Endothelial cell (in vitro differentiated cells): ENCODE data around the gene MIPEP. TPM values are rescaled to one million over a fixed set of nuclear protein-coding genes. Genes with fewer than 3 reads are reported as not detected.
A peak's percentile ranks its signal among the peaks of the same experiment; 100 is the strongest.
"Not testable (repeated sequence)": the region's sequence is repeated elsewhere in the genome, so short reads cannot be mapped to it uniquely, and the experiment has no call there.

ENCODE experiments used
- DNase-seq: peaks from one replicate; pipeline ENCODE4 v3.0.0; 2021; ENCODE audit warnings: low spot score
- H3K27ac Mint-ChIP-seq: one replicate; pipeline ENCODE4 v1.8.0; 2021; ENCODE audit warnings: mixed read lengths, inconsistent platforms; ENCODE audit not compliant: unreplicated experiment
- H3K27me3 Mint-ChIP-seq: one replicate; pipeline ENCODE4 v1.8.0; 2021; ENCODE audit warnings: mild to moderate bottlenecking, moderate library complexity, mixed read lengths, inconsistent platforms; ENCODE audit not compliant: unreplicated experiment
- H3K36me3 Mint-ChIP-seq: one replicate; pipeline ENCODE4 v1.8.0; 2021; ENCODE audit warnings: mild to moderate bottlenecking, low read depth, mixed read lengths, inconsistent platforms; ENCODE audit not compliant: unreplicated experiment
- H3K4me1 Mint-ChIP-seq: one replicate; pipeline ENCODE4 v1.8.0; 2021; ENCODE audit warnings: mild to moderate bottlenecking, mixed read lengths, inconsistent platforms; ENCODE audit not compliant: unreplicated experiment
- H3K4me3 Mint-ChIP-seq: one replicate; pipeline ENCODE4 v1.8.0; 2021; ENCODE audit warnings: mild to moderate bottlenecking, mixed read lengths, inconsistent platforms; ENCODE audit not compliant: unreplicated experiment
- H3K9me3 Mint-ChIP-seq: one replicate; pipeline ENCODE4 v1.8.0; 2021; ENCODE audit warnings: mixed read lengths, inconsistent platforms; ENCODE audit not compliant: unreplicated experiment
- CTCF ChIP-seq: fragments of 200-600 bp; sonication (generic); IDR thresholded peaks from one replicate; pipeline ENCODE4 v1.5.0; 2021; ENCODE audit warnings: antibody characterized with exemption; ENCODE audit not compliant: unreplicated experiment
- total RNA-seq: library from RNA; stranded (reverse); fragmentation: NEBNext Ultra II Directional; extraction: Animal tissue kit (Norgen Biotek cat#: 25700); gene quantifications from one replicate; pipeline ENCODE4 v1.2.1, GENCODE V29; 2021; ENCODE audit not compliant: unreplicated experiment

Gene MIPEP
- total RNA-seq, 1 donor from 2014 or later, result 8.8 TPM

GRCh38 chr13:23902975-23903905 lies 14.0 kb upstream of the MIPEP start:
- H3K9me3 Mint-ChIP-seq, result no peaks in the 10 kb centered on the region
- H3K27ac Mint-ChIP-seq, result no peak overlapping the region
- DNase-seq, result peak; percentile 38
- TF ChIP-seq CTCF, result no peak
- no peak overlapping the region for H3K4me3 Mint-ChIP-seq
- peaks cover 12% of the 10 kb centered on the region for H3K4me1 Mint-ChIP-seq
- H3K36me3 Mint-ChIP-seq, result peaks cover 4% of the 10 kb centered on the region
- H3K27me3 Mint-ChIP-seq, result peaks cover 5% of the 10 kb centered on the region

GRCh38 chr13:23901365-23901764 lies 12.2 kb upstream of the MIPEP start:
- no peak for DNase-seq
- H3K27ac Mint-ChIP-seq, result no peak overlapping the region
- H3K9me3 Mint-ChIP-seq, result no peaks in the 10 kb centered on the region
- no peak overlapping the region for H3K4me3 Mint-ChIP-seq
- TF ChIP-seq CTCF, result no peak
- H3K36me3 Mint-ChIP-seq, result peaks cover 4% of the 10 kb centered on the region
- peaks cover 12% of the 10 kb centered on the region for H3K4me1 Mint-ChIP-seq
- peaks cover 5% of the 10 kb centered on the region for H3K27me3 Mint-ChIP-seq

DNA sequence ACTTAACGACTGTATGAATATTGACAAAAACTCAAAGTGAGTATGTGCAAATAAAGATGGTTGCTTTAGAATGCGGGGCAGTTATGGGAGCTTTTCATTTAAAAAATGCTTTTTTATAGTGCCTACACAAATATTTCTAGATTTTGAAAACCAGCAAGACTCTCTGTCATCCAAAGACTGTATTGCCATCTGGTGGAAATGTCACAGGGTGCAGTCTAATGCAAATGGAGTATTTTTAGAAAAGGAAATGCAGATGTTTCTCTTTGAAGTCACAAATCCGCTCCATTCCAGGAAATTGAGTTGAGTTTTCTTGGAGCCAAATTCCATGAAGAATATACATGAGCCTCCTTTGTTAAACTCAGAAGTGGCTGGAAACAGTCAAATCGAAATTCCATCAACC lies 10.4 kb upstream of the MIPEP start:
- H3K36me3 Mint-ChIP-seq, result peaks cover 2% of the 10 kb centered on the region
- DNase-seq, result peak; percentile 50

DNA sequence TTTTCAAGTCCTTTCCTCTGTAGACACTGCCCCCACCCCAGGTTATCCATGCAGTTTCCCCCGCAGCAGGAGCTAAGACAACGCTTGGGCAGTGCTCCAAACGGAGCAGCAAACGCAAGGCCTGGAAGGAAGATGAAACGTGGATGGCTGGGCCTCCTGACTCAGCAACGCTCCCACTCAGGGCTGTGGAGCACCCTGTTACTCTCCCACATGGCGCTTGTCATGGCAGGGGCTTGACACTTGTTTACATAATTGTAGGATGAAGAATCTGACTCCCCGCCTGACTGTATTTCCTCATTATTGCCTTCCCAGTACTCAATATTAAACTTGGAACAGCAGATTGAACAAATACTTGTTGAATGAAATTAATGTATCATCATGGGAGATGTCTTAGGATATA lies 8.9 kb upstream of the MIPEP start:
- no peak for DNase-seq
- H3K4me3 Mint-ChIP-seq, result no peak overlapping the region
- H3K9me3 Mint-ChIP-seq, result no peaks in the 10 kb centered on the region
- peaks cover 9% of the 10 kb centered on the region for H3K4me1 Mint-ChIP-seq
- no peak overlapping the region for H3K27ac Mint-ChIP-seq
- TF ChIP-seq CTCF, result no peak
- no peaks in the 10 kb centered on the region for H3K36me3 Mint-ChIP-seq
- peaks cover 3% of the 10 kb centered on the region for H3K27me3 Mint-ChIP-seq

More for the DNA sequence above, 10.4 kb upstream of the MIPEP start:
- TF ChIP-seq CTCF, result peak; percentile 52
- peak overlapping the region; percentile 13 for H3K27ac Mint-ChIP-seq
- H3K9me3 Mint-ChIP-seq, result no peaks in the 10 kb centered on the region
- peaks cover 11% of the 10 kb centered on the region for H3K4me1 Mint-ChIP-seq
- no peak overlapping the region for H3K4me3 Mint-ChIP-seq
- H3K27me3 Mint-ChIP-seq, result peaks cover 5% of the 10 kb centered on the region

DNA sequence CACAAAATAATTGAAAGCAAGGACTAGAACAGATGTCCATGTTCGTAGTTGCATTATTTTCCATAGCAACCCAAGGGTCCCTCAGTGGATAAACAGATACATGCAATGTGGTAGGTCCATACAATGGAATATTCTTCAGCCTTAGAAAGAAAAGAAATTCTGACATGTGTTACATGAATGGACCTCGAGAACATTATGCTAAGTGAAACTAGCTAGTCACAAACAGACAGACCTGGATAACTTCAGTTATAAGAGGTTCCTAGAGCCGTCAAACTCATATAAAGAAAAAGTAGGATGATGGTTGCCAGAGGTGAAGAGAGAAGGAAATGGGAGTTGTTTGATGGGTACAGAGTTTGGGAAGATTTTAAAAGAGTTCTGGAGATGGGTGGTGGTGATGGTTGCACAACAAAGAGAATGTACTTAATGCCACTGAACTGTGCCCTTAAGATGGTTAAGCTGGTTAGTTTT lies 8.3 kb upstream of the MIPEP start, which contains the start of gene C1QTNF9B:
Gene C1QTNF9B (minus strand): TSS at position 51 of the 468 bp plus-strand sequence.
- H3K9me3 Mint-ChIP-seq, H3K36me3 Mint-ChIP-seq, H3K27ac Mint-ChIP-seq, H3K27me3 Mint-ChIP-seq, DNase-seq, H3K4me1 Mint-ChIP-seq, H3K4me3 Mint-ChIP-seq: not testable (repeated sequence)

DNA sequence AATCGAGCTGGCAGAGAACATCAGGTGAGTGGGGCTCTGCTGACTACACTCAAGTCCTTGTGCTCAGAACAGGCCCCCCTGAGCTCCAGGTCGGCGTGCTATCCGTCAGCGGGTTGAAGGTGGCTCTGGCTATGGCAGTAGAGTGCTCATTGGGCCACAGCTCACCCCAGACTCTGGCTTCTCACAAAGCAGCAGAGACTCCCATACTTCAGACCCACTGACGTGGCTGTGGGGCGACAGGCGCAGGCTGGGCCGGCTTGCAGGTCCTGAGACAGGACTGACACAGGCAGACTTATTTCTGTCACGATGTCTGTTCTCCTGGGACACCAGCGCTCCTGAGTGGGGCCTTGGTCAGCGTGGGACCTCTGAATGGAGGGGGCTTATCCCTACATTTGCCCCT lies 5.5 kb upstream of the MIPEP start:
- H3K4me1 Mint-ChIP-seq, DNase-seq, H3K9me3 Mint-ChIP-seq, H3K4me3 Mint-ChIP-seq, H3K36me3 Mint-ChIP-seq, H3K27me3 Mint-ChIP-seq, H3K27ac Mint-ChIP-seq: not testable (repeated sequence)

GRCh38 chr13:23893791-23894190 lies 4.6 kb upstream of the MIPEP start:
- not testable (repeated sequence) for H3K27ac Mint-ChIP-seq, H3K9me3 Mint-ChIP-seq, H3K4me3 Mint-ChIP-seq, H3K4me1 Mint-ChIP-seq, DNase-seq, H3K27me3 Mint-ChIP-seq, H3K36me3 Mint-ChIP-seq
